ENCODE measurements around the gene NRG3. TPM values are rescaled to one million over a fixed set of nuclear protein-coding genes. Genes with fewer than 3 reads are reported as not detected.

NRG3 gene
- total RNA-seq, 1 experiment from 2014 or later = not detected

DNA sequence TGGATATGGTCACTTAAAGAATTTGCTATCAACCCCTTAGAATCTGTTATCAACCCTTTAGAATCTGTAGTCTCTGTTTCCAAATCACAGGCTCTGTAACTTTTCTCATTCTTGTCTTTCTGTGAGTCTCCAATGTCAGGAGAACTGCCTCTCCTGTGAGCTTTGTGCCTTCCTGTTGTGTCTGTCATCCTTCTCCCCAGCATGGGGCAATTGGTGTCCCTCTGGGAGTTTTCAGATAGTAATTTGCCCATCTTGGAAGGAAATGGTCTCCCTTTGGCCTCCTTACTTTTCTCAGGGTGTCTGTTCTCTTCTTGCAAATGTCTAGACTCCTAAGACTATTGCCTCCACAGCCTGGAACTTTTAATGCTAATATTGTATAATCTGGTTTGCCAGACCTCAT lies 521.9 kb downstream of the NRG3 start:
- Histone ChIP-seq H3K9me3 (no peaks in the 10 kb centered on the region), H3K36me3 (no peaks in the 10 kb centered on the region), H3K27me3 (no peaks in the 10 kb centered on the region), H3K4me3 (no peak overlapping the region)
- DNase-seq = no peak

DNA sequence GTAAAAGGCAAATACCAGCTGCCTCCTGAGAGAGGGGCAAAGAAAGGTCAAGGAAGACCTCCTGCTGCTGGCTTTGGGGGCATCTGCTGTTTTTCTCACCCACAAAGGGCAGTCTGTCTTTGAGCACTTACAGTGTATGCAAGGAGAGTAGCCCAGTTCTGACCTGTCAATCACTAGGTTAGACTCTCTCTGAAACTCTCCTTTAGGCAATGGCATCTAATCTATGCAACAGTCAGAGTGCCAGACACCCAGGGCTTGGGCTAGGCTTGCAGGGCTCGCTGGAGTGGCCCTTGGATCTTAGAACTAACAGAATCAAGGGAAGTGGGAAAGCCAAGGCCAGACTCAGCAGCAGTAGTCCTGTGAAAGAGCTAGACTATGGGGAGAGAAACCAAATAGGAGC lies 522.9 kb downstream of the NRG3 start:
- no peaks in the 10 kb centered on the region for H3K36me3 ChIP-seq
- no peak for DNase-seq
- H3K9me3 ChIP-seq = no peaks in the 10 kb centered on the region
- H3K27me3 ChIP-seq = no peaks in the 10 kb centered on the region
- H3K4me3 ChIP-seq = no peak overlapping the region

DNA sequence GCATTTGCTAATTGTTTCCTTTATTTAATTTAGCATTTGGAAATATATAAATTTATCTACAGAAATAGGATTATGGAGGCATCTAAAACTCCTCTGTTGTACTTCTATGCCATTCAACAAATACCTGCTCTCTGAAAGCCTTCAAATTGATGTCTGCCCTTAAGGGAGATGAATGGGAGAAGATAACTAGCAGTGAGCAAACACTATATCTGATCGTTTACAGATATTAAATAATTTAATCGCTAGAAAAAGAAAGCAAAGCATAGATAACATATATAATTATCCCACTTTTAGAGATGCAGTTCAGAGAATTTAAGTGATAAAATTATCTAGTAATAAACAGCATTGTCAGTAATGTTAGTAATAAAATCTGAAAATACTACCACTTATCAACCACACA lies 524.9 kb downstream of the NRG3 start:
- DNase-seq = no peak
- Histone ChIP-seq H3K36me3 (no peaks in the 10 kb centered on the region), H3K27me3 (no peaks in the 10 kb centered on the region), H3K9me3 (no peaks in the 10 kb centered on the region), H3K4me3 (no peak overlapping the region)

DNA sequence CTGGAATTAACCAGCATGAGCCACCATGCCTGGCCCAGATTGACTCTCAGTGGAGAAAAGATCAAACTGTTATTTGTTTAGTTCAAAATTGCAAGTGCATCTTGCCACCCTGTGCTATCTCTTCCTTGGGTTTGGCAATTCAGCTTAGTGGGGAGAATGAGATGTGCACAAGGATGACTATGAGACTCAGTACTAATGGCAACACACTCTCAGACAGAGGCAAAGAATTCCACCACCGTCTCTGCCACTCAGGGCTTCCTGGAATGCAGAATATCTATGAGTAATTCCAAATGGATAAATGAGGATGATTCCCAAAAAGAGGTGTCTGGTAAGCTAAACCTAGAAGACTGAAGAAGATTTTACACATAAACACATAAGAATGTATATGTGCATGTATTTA lies 525.8 kb downstream of the NRG3 start:
- H3K27me3 ChIP-seq = no peaks in the 10 kb centered on the region
- no peaks in the 10 kb centered on the region for H3K9me3 ChIP-seq
- H3K4me3 ChIP-seq = no peak overlapping the region
- DNase-seq = no peak
- H3K36me3 ChIP-seq = no peaks in the 10 kb centered on the region

DNA sequence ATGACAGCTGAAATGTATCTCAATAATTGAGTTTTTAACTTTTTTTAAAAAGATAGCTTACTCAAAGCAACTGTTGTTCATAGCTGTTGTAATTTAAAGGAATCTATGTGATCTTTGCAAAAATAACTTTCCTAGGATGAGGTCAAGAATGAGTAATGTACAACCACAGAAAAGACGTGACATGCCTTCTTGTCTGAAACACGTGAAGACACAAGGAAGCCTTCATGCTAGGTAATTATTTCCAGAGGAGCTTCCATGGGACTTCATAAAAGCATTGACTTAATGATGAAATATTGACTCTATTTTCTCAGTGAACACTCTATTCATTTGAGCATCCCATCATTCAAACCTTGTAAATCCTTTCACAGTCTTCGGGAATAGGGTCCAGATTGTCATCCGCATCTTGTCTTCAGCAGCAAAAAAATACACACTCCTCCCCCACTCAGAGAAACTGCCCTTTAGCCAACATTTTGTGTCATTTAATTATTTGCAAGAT lies 528.0 kb downstream of the NRG3 start:
- Histone ChIP-seq H3K4me3 (no peak overlapping the region), H3K9me3 (no peaks in the 10 kb centered on the region), H3K27me3 (no peaks in the 10 kb centered on the region), H3K36me3 (no peaks in the 10 kb centered on the region)
- no peak for DNase-seq

DNA sequence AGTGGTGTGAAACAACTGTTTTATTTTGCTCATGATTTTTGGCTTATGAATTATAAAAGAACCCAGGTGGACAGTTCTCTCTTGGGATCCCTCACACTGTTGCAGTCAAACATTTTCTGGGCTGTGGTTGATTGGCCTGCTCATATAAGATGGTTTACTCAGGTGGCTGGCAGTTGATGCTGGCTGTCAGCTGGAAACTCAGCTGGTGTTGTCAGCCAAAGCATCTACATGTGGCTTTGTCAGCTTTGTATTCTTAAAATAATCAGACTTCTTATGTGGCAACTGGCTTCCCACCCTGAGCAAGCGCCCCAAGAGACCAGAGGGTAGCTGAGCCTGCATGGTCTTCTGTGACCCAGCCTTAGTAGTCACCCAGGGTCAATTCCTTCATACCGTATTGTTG lies 534.7 kb downstream of the NRG3 start:
- DNase-seq = no peak
- H3K36me3 ChIP-seq = no peaks in the 10 kb centered on the region
- no peaks in the 10 kb centered on the region for H3K9me3 ChIP-seq
- no peak overlapping the region for H3K4me3 ChIP-seq
- no peaks in the 10 kb centered on the region for H3K27me3 ChIP-seq

DNA sequence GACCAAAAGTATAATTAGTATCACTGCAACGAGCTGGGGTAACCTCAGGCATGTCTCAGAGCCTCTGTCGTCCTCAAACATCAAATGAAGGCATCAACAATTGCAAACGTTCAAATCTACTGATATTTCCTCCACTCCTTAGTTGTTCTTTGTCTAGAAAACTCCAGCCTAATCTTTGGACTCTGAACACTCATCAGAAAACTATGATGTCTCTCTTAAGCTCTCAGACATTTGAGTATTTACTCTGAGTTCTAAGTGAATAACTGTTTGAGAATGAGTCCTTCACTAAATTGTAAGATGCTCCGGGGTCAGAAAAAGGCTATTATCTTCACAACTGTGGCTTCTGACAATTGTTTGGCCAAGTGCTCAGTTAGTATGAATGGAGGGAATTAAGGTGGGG lies 536.4 kb downstream of the NRG3 start:
- Histone ChIP-seq H3K4me3 (no peak overlapping the region), H3K36me3 (no peaks in the 10 kb centered on the region), H3K9me3 (no peaks in the 10 kb centered on the region), H3K27me3 (no peaks in the 10 kb centered on the region)
- no peak for DNase-seq

DNA sequence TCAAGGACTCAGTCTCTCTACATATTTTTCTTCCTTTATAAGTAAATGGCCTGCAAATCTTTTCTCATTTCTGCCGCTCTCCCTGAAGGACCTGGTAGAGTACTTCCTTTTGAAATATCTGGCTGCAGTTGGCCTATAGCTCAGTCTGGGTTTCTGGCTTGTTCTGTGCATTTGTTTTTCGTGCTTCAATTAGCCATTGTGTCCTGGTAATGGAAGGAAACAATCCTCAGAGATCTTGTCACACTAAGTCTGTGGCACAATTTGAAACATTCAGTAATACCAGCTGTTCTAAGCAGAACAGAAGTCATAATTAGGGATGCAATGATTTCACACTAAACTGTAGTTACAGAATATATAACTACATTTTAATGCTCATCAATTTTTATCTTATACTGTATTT lies 545.0 kb downstream of the NRG3 start:
- no peak for DNase-seq

DNA sequence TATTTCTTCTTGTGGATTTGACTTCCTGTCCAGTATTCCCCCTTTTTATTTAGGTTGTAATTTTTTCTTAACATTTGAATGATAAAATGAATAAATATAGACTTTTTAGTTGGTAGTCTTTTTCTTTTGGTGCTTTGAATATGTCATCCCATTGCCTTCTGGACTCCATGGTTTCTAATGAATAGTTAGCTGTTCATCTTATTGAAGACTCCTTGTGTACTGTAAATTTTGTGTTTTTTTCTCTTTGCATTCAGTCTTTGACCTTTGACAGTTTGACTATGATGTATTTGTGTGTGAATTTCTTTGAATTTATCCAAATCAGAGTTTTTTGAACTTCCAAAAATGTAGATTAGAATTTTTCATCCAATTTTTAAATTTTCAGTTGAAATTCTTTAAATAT lies 554.3 kb downstream of the NRG3 start:
- no peaks in the 10 kb centered on the region for H3K27me3 ChIP-seq
- no peak overlapping the region for H3K4me3 ChIP-seq
- H3K36me3 ChIP-seq = no peaks in the 10 kb centered on the region
- peaks cover 11% of the 10 kb centered on the region for H3K9me3 ChIP-seq
- DNase-seq = no peak

More for the DNA sequence above, 545.0 kb downstream of the NRG3 start:
- no peaks in the 10 kb centered on the region for H3K36me3 ChIP-seq
- H3K9me3 ChIP-seq = no peaks in the 10 kb centered on the region
- H3K4me3 ChIP-seq = no peak overlapping the region
- no peaks in the 10 kb centered on the region for H3K27me3 ChIP-seq

DNA sequence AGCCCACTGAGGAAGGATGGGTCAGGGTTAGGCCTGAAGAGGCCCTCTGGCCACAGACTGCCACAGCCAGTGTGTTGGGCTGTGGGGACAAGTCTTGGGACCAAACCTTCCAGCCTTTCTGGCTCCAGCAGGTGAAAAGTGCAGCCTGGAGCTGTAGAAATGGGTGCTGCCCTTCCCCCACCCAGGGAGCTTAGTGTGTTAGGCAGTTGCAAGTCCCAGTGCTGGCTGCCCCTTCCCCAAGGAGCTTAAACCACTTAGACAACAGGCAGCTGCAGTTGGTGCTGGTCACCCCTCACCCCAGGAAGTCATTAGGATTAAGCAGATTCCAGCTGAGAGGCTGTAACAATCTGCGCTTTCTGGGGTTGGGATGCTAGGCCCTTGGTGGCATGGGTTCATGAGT lies 563.3 kb downstream of the NRG3 start:
- Histone ChIP-seq H3K9me3 (no peaks in the 10 kb centered on the region), H3K4me3 (no peak overlapping the region), H3K27me3 (no peaks in the 10 kb centered on the region), H3K36me3 (no peaks in the 10 kb centered on the region)
- no peak for DNase-seq

DNA sequence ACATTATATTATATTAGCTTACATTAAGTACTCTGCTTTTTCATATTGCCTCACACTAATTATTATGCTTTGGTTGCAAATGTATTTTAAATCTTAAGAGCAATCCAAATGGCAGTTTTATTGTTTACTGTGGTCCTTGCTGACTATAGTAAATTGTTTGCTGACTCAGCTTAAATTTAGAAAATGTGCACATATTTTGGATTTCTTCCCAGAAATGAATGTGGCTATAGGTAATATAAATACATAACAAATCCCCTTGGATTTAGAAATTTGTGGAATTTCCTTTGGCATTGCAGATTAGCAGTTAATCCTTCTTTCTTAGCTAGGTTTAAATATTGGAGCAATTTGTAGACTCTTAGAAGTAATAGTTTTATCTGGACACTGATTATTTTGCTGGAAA lies 565.8 kb downstream of the NRG3 start:
- H3K9me3 ChIP-seq = no peaks in the 10 kb centered on the region
- H3K27me3 ChIP-seq = no peaks in the 10 kb centered on the region
- no peaks in the 10 kb centered on the region for H3K36me3 ChIP-seq
- H3K4me3 ChIP-seq = no peak overlapping the region
- no peak for DNase-seq

DNA sequence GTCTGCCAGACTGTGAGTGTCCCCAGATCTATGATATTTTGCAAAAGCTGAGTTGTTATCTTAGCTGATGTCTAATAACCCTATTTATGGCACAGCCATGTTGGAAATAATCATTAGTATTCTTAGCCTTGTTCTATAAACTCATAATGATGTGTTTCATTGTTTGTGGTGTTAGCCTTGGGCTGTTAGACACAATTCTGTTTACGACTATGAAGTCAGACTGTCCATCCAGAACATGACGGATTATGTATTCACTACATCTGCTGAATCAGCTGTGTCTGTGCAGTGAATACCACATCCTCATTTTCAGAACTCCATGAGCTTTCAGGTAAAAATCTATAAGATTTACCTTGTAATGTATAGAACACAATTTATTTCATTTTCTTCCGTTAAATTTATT lies 577.1 kb downstream of the NRG3 start:
- Histone ChIP-seq H3K4me3 (no peak overlapping the region), H3K9me3 (no peaks in the 10 kb centered on the region), H3K36me3 (no peaks in the 10 kb centered on the region), H3K27me3 (no peaks in the 10 kb centered on the region)
- no peak for DNase-seq

DNA sequence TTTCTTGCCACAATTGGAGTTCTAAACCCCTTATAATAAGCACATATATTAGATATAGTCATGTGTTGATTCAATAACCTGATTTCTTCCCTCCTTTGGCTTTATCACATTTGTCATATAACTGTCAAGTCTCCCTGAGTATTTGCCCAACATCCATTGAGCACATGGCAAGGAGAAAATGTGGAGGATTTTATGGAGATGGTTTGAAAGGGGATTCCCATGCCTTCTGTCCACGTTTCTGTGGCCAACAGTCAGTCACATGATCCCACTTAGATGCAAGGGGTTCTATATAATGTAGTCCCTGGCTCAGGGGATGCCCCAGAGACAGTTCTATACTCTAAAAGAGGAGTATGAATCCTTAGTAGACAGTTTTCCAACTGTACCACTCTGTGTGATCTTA lies 577.7 kb downstream of the NRG3 start:
- H3K9me3 ChIP-seq = no peaks in the 10 kb centered on the region
- no peaks in the 10 kb centered on the region for H3K27me3 ChIP-seq
- no peak overlapping the region for H3K4me3 ChIP-seq
- no peaks in the 10 kb centered on the region for H3K36me3 ChIP-seq
- no peak for DNase-seq

DNA sequence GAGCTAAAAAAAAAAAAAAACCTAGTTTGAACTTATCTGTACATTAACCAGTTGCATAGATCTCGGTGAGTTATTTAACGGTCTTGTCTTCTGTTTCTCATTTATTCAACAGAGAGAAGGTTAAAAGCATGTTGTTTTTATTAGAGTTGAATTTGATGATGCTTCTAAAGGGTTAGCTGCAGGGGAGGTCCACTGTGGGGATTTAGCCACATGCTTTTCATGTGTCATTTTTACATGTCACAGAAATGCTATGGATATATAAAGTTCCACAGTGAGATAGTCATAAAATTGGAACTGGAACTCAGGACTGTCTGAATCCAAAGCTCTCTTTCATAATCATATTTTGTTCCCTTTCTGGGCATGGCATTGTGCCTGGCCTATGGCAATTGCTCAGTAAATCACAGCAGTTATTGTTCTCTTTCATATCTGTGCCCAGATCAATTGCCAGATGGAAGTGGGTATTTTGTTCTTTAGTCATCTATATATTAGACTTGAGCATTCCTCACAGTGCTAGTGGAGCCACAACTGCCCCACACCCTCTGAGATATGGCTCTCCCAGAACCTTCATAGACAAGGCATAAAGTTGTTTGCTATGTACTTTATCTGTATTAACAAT lies 578.8 kb downstream of the NRG3 start:
- DNase-seq = no peak
- Histone ChIP-seq H3K27me3 (no peaks in the 10 kb centered on the region), H3K9me3 (no peaks in the 10 kb centered on the region), H3K36me3 (no peaks in the 10 kb centered on the region), H3K4me3 (no peak overlapping the region)

DNA sequence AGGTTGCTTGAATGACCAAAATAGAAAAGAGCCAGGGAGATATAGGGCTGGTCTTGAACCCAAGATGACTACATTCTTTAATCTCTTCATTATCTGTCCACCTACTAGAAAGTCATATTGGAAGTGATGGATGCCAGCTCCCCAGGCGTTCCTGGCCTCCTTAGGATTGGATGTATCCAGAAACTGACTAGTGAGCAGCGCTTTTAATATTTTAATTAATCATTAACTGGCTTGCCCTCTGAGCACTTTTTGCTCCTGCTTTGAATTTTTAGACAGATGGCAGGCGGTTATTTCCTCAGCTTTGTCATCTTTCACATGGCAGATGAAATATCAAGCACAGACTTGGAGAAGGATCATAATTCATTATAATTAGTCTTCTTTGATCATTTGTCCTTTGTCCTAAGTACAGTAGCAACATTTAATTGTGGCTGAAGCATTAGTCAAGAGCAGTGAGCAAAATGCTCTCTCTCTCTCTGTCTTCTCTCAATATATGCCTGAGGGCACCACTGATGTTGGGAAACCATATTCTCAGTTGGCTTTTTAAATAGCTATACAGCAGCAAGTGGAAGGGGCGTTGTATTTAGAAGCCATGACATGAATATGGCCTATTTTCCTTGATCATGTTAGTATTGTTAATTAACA lies 588.0 kb downstream of the NRG3 start:
- Histone ChIP-seq H3K4me3 (no peak overlapping the region), H3K36me3 (no peaks in the 10 kb centered on the region), H3K27me3 (no peaks in the 10 kb centered on the region), H3K9me3 (no peaks in the 10 kb centered on the region)
- DNase-seq = no peak

DNA sequence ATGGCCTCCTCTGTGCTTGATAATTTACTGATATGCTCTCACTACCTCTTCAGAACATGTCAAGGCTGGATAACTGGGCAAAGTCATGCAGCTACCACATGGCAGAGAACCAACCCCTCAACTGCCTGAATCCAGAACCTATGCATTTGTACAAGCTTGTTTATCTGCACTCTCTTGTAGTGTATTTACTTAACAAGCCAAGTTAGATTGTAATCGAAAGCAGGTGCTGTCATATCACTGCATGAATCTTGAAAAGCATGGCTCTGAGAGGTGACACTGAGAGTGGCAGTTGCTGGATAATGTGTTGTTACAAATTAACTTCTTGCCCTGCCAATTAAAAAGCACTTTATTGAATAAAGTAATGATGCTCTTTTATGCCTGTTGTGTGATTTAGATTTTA lies 588.6 kb downstream of the NRG3 start:
- Histone ChIP-seq H3K4me3 (no peak overlapping the region), H3K36me3 (no peaks in the 10 kb centered on the region), H3K9me3 (no peaks in the 10 kb centered on the region), H3K27me3 (no peaks in the 10 kb centered on the region)
- DNase-seq = no peak

DNA sequence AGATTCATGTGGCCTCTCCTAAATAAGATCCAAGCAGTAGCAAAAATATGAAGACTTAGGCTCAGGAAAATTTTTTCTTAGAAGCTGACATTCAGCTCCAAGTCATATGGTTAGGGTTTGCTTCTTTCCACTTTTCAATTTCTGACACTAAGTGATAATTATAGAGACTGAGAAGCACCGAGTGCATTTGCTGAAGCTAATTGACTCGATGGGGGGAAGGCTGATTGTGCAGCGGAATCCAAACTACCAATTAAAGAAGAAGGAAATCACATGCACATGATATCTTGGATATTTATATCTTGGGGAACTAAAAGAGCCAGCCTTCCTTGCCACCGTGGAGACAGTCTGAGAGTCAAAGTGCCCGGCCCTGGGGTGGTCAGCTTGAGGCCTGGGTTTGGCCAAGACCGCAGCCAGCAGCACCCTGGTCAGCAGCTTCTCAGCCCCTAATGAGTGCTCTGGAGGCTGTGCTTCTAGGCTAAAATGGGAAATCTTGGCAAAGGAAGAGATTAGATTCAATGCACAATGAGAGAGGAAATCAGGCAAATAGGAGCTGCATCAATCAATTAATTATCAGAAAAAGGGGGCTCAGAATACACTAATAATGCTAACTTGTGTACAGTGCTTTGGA lies 589.3 kb downstream of the NRG3 start:
- H3K36me3 ChIP-seq = no peaks in the 10 kb centered on the region
- no peaks in the 10 kb centered on the region for H3K27me3 ChIP-seq
- no peaks in the 10 kb centered on the region for H3K9me3 ChIP-seq
- DNase-seq = no peak
- no peak overlapping the region for H3K4me3 ChIP-seq

DNA sequence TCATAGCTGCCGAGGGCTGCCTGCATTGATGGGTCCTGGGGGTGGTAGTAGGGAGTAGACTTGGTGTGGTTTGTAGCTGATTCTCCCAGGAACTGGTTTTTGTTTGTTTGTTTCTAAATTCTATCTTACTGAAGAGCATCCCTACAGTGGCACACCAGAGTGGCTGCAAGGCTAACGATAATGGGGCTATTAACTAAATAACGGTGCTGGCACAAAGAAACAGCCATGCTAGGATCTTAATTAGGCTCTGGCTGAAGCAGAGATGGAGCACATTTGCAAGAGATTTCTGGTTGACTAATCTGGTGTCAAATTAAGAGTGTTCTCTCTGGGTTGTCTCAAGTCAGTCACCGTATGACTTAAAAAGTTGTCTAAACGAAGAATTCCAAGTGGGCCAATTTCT lies 590.0 kb downstream of the NRG3 start:
- Histone ChIP-seq H3K36me3 (no peaks in the 10 kb centered on the region), H3K9me3 (no peaks in the 10 kb centered on the region), H3K4me3 (no peak overlapping the region), H3K27me3 (no peaks in the 10 kb centered on the region)
- no peak for DNase-seq

Data from MG63 (cell line).